ENCODE results near the gene GMDS.

The GMDS gene

GRCh38 chr6:1726341-1726768 lies 519.0 kb downstream of the GMDS start:
- DNase-seq: no peak

GRCh38 chr6:1724616-1725015 lies 520.8 kb downstream of the GMDS start:
- no peak for DNase-seq

GRCh38 chr6:1724124-1724523 lies 521.3 kb downstream of the GMDS start:
- no peak for DNase-seq

- DNase-seq: no peak
Observed at GRCh38 chr6:1722801-1723200, 522.6 kb downstream of the GMDS start.

- DNase-seq: no peak
Observed at GRCh38 chr6:1720620-1721322, 524.6 kb downstream of the GMDS start.

- no peak for DNase-seq
Observed at GRCh38 chr6:1719922-1720321, 525.5 kb downstream of the GMDS start.

- DNase-seq: no peak
Observed at GRCh38 chr6:1716868-1717267, 528.5 kb downstream of the GMDS start.

GRCh38 chr6:1716396-1716795 lies 529.0 kb downstream of the GMDS start:
- no peak for DNase-seq

- DNase-seq: no peak
Observed at GRCh38 chr6:1715336-1715735, 530.1 kb downstream of the GMDS start.

GRCh38 chr6:1714654-1715053 lies 530.8 kb downstream of the GMDS start:
- no peak for DNase-seq

GRCh38 chr6:1713016-1713600 lies 532.3 kb downstream of the GMDS start:
- DNase-seq: no peak

GRCh38 chr6:1712451-1712850 lies 533.0 kb downstream of the GMDS start:
- no peak for DNase-seq

- DNase-seq: no peak
Observed at GRCh38 chr6:1711136-1711535, 534.3 kb downstream of the GMDS start.

- DNase-seq: no peak
Observed at GRCh38 chr6:1709234-1709641, 536.2 kb downstream of the GMDS start.

GRCh38 chr6:1708820-1709219 lies 536.6 kb downstream of the GMDS start:
- no peak for DNase-seq

GRCh38 chr6:1708122-1708521 lies 537.3 kb downstream of the GMDS start:
- DNase-seq: no peak

GRCh38 chr6:1705630-1706029 lies 539.8 kb downstream of the GMDS start:
- no peak for DNase-seq

GRCh38 chr6:1705183-1705582 lies 540.2 kb downstream of the GMDS start:
- no peak for DNase-seq

- DNase-seq: no peak
Observed at GRCh38 chr6:1704711-1705110, 540.7 kb downstream of the GMDS start.

GRCh38 chr6:1703923-1704322 lies 541.5 kb downstream of the GMDS start:
- no peak for DNase-seq

GRCh38 chr6:1703091-1703855 lies 542.1 kb downstream of the GMDS start:
- DNase-seq: no peak

GRCh38 chr6:1702580-1703051 lies 542.8 kb downstream of the GMDS start:
- DNase-seq: no peak

- no peak for DNase-seq
Observed at GRCh38 chr6:1701668-1702353, 543.6 kb downstream of the GMDS start.

Measured in activated CD8-positive, alpha-beta memory T cell treated with anti-CD3 and anti-CD28 coated beads for 24 hours (primary cell).